Lung (tissue), 12 donors: ENCODE data around the gene SLC12A6. TPM values are rescaled to one million over a fixed set of nuclear protein-coding genes. Genes with fewer than 3 reads are reported as not detected.
A peak's percentile ranks its signal among the peaks of the same experiment; 100 is the strongest.

Experiments used
- ATAC-seq: fragments of 200-7000 bp; cut with Tn5 transposase; one replicate; pipeline ENCODE4 v1.9.1; 2020; ENCODE audit warnings: moderate number of reproducible peaks; ENCODE audit not compliant: insufficient read depth, low FRiP score
- DNase-seq, 3 donors: peaks; one replicate each; pipeline ENCODE4 v3.0.0-alpha.2; 2013 to 2017
- H3K27ac ChIP-seq, 2 donors: one replicate each; pipeline ENCODE4 v1.5.1; 2013; ENCODE audit warnings: mild to moderate bottlenecking in 2 of 2, moderate library complexity in 2 of 2, control low read depth in 1 of 2, inconsistent platforms in 1 of 2, low read depth in 1 of 2, low read length in 1 of 2
- H3K27me3 ChIP-seq, 3 donors: one replicate each; pipeline ENCODE4 v1.5.1; 2013; ENCODE audit warnings: low read length in 2 of 3; ENCODE audit not compliant: control insufficient read depth in 3 of 3, insufficient read depth in 3 of 3
- H3K36me3 ChIP-seq, 4 donors: one replicate each; pipeline ENCODE4 v1.5.1; 2013; ENCODE audit warnings: low read length in 4 of 4, mild to moderate bottlenecking in 1 of 4, moderate library complexity in 1 of 4; ENCODE audit not compliant: control insufficient read depth in 4 of 4, insufficient read depth in 4 of 4
- H3K4me1 ChIP-seq, 5 donors: one replicate each; pipeline ENCODE4 v1.5.1; 2013; ENCODE audit warnings: low read length in 5 of 5, mild to moderate bottlenecking in 2 of 5, moderate library complexity in 1 of 5; ENCODE audit not compliant: control insufficient read depth in 5 of 5, insufficient read depth in 5 of 5
- H3K4me3 ChIP-seq: one replicate; pipeline ENCODE4 v1.5.1; 2013; ENCODE audit warnings: mild to moderate bottlenecking, control low read depth, moderate library complexity
- H3K9ac ChIP-seq, 2 donors: one replicate each; pipeline ENCODE4 v1.5.1; 2013; ENCODE audit warnings: low read length in 2 of 2, control low read depth in 1 of 2; ENCODE audit not compliant: insufficient read depth in 1 of 2
- H3K9me3 ChIP-seq, 4 donors: one replicate each; pipeline ENCODE4 v1.5.1; 2013; ENCODE audit warnings: low read length in 3 of 4, mild to moderate bottlenecking in 1 of 4, moderate library complexity in 1 of 4; ENCODE audit not compliant: control insufficient read depth in 4 of 4, insufficient read depth in 3 of 4
- CTCF ChIP-seq: IDR thresholded peaks from 2 replicates; pipeline ENCODE4 v1.5.1; 2012; ENCODE audit warnings: mild to moderate bottlenecking; ENCODE audit errors: control extremely low read depth, extremely low read depth
- WGBS, 2 donors: extraction: QIAGEN DNeasy Blood & Tissue Kit; methylation state at CpG; one replicate each; pipeline ENCODE4 v1.1.7; 2013; 5-methylcytosine and 5-hydroxymethylcytosine counted together
- polyA plus RNA-seq, 2 donors: library from polyadenylated mRNA; stranded (reverse); fragments of 200-250 nt; gene quantifications; one replicate each; pipeline ENCODE4 v1.2.1, GENCODE V29; 2013
- total RNA-seq, 2 donors: library from RNA; depleted of rRNA in 1 of 2; stranded (reverse); fragments of >200 nt in 1 of 2; gene quantifications; one replicate each; pipeline ENCODE4 v1.2.1, GENCODE V29; 2014 to 2021
- donor health status: control.
- donor health status: control.
- donor health status: Bipolar disorder and iron deficiency.
- donor health status: healthy.
- donor health status: DM: yes; HTN: yes; CAD: no.

The SLC12A6 gene
- total and polyA plus RNA-seq, 4 donors, result 7.6 to 58.4 (median 27.7) TPM

- Histone ChIP-seq H3K9me3 (no peaks in the 10 kb centered on the region), H3K4me1 (no peaks in the 10 kb centered on the region)
Measured at GRCh38 chr15:34266751-34267150, 70.8 kb downstream of the SLC12A6 start.

GRCh38 chr15:34264076-34264475 lies 73.5 kb downstream of the SLC12A6 start:
- Histone ChIP-seq H3K27me3 (no peaks in the 10 kb centered on the region), H3K4me3 (no peak overlapping the region), H3K9me3 (no peaks in the 10 kb centered on the region), H3K4me1 (no peaks in the 10 kb centered on the region), H3K9ac (no peak overlapping the region), H3K27ac (no peak overlapping the region), H3K36me3 (peaks cover 0 to 4% (median 0%) of the 10 kb centered on the region in 4 donors)
- no peak for DNase-seq
- ATAC-seq, result no peak
- WGBS, 2 donors, result 82 to 86% methylated on average over 2 of the region's 2 CpGs
- TF ChIP-seq CTCF, result no peak

More at GRCh38 chr15:34266751-34267150, 70.8 kb downstream of the SLC12A6 start:
- no peak overlapping the region for H3K27ac ChIP-seq
- ATAC-seq, result no peak
- H3K36me3 ChIP-seq, result no peaks in the 10 kb centered on the region
- H3K4me3 ChIP-seq, result no peak overlapping the region
- no peak for DNase-seq
- no peaks in the 10 kb centered on the region for H3K27me3 ChIP-seq
- TF ChIP-seq CTCF, result no peak
- H3K9ac ChIP-seq, result no peak overlapping the region

DNA sequence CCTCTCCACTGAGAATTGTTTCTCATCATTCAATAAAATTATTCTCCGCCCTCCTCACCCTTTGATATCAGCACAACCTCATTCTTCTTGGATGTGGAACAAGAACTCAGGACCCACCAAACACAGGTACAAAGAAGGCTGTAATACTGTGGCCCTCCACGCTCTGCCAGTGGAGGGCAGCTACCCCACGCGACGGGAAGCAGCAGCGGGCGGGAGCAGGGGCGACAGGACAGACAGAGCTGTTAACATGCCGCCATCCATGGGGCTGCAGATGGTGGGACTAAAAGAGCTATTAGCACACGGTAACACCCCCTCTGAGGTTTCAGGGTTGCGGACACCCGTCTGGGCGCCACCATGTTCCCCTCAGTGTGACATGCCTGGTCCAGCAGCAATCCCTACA lies 75.2 kb downstream of the SLC12A6 start:
- no peak overlapping the region for H3K9ac ChIP-seq
- H3K27ac ChIP-seq, result no peak overlapping the region
- ATAC-seq (no peak), DNase-seq (no peak)
- no peak for TF ChIP-seq CTCF
- no peaks in the 10 kb centered on the region for H3K9me3 ChIP-seq
- peaks cover 0 to 10% (median 6%) of the 10 kb centered on the region in 4 donors for H3K36me3 ChIP-seq
- no peaks in the 10 kb centered on the region for H3K27me3 ChIP-seq
- H3K4me1 ChIP-seq, result peaks cover 0 to 8% (median 0%) of the 10 kb centered on the region in 5 donors
- H3K4me3 ChIP-seq, result no peak overlapping the region
- WGBS, 2 donors, result 91 to 99% methylated on average over 13 of the region's 13 CpGs

- Histone ChIP-seq H3K9me3 (no peaks in the 10 kb centered on the region), H3K36me3 (peaks cover 0 to 11% (median 9%) of the 10 kb centered on the region in 4 donors), H3K27ac (peak overlapping the region in 1 of 2 donors; percentile 62), H3K4me1 (peaks cover 0 to 8% (median 0%) of the 10 kb centered on the region in 5 donors), H3K9ac (no peak overlapping the region), H3K4me3 (no peak overlapping the region), H3K27me3 (no peaks in the 10 kb centered on the region)
- ATAC-seq (no peak), DNase-seq (no peak)
- no peak for TF ChIP-seq CTCF
- 93 to 94% methylated on average over 3 of the region's 3 CpGs for WGBS, 2 donors
Measured at GRCh38 chr15:34259566-34259965, 78.0 kb downstream of the SLC12A6 start.
